ENCODE results near the gene MAB21L4.

The MAB21L4 gene

DNA sequence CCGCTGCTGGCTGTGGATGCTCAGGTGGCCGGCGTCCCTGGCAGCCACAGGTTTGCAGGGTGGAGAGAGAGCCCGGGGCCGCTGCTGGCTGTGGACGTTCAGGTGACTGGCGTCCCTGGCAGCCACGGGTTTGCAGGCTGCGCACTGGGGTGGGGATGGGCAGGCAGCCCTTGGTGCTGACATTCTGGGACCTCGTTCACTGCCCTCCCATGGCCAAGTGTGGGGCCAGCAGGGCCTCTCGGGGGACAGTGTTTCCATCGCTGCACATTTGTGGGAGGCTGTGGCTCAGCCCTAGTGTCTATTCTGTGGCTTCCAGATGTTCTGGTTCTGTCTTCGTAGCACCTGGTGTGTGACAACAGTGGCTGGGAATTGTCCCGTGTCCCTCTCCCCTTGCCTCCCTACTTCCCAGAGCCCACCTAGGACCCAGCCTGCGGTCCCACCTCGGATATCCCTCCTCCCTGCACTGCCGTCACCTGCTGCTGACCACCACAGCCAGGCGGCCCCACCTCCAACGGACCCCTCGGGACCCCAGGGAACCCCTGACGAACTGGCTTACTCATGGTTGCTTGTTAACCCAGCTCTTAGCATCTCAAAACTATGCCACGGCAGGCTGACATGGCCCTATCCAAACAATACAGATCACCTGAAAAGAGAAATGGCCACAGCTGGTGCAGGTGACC, 11.1 kb upstream of the MAB21L4 start:
- no peaks in the 10 kb centered on the region for H3K4me1 Mint-ChIP-seq
- no peaks in the 10 kb centered on the region for H3K36me3 Mint-ChIP-seq
- H3K27ac Mint-ChIP-seq, result no peak overlapping the region
- no peaks in the 10 kb centered on the region for H3K9me3 Mint-ChIP-seq
- H3K27me3 Mint-ChIP-seq, result peaks cover 12% of the 10 kb centered on the region
- CTCF ChIA-PET, result no interaction called here
- no peak overlapping the region for H3K4me3 Mint-ChIP-seq
- DNase-seq, result no peak

DNA sequence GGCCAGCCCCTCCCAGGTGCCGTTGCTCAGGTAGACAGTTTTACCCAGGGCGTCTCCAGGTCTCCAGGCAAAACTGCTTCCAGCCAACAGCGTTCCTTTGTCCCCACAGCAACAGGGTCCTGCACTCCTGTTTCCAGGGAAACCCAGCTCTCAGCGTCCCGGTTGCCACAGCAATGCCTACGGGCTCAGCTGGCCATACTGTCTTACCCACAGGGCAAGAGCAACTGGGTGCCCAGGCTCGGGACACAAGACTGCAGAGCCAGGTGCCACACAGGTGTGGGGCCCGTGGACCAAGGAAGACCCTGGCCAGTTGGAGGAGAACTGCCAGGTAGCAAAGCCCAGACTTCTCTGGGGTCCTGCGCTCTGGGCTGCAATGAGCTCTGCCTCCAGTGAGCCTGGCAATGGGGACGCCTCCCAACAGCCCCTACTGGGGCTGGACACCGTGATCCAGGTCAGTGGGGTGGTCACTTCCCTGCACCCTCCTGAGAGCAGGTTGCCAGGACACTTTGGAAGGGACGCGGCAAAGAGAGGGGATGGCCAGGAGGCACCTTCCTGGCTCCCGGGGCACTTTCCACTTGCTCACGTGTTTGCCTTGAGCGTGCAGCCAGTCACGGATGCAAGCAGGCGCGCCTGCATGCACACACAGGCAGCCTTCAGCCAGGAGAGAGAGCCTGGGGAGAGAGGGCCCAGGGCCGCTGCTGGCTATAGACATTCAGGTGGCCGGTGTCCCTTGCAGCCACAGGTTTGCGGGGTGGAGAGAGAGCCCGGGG, 10.4 kb upstream of the MAB21L4 start, which contains the start of gene CROCC2:
Gene CROCC2 (plus strand): TSS at position 196 of the 770 bp plus-strand sequence. CDS start 178 bp downstream, at position 374.
- Mint-ChIP-seq H3K9me3 (no peaks in the 10 kb centered on the region), H3K4me3 (no peak within 1 kb of the TSS), H3K36me3 (no peaks in the 10 kb centered on the region), H3K27me3 (peaks cover 5% of the 10 kb centered on the region), H3K4me1 (no peaks in the 10 kb centered on the region), H3K27ac (no peak within 1 kb of the TSS)
- CTCF ChIA-PET, result no interaction called here
- DNase-seq, result no peak

- no peaks in the 10 kb centered on the region for H3K36me3 Mint-ChIP-seq
- H3K27ac Mint-ChIP-seq, result no peak overlapping the region
- no peak for DNase-seq
- H3K4me1 Mint-ChIP-seq, result no peaks in the 10 kb centered on the region
- H3K27me3 Mint-ChIP-seq, result peaks cover 4% of the 10 kb centered on the region
- no peaks in the 10 kb centered on the region for H3K9me3 Mint-ChIP-seq
- no peak overlapping the region for H3K4me3 Mint-ChIP-seq
- CTCF ChIA-PET, result no interaction called here
These were observed 9.3 kb upstream of the MAB21L4 start for GRCh38 chr2:240905176-240905781.

DNA sequence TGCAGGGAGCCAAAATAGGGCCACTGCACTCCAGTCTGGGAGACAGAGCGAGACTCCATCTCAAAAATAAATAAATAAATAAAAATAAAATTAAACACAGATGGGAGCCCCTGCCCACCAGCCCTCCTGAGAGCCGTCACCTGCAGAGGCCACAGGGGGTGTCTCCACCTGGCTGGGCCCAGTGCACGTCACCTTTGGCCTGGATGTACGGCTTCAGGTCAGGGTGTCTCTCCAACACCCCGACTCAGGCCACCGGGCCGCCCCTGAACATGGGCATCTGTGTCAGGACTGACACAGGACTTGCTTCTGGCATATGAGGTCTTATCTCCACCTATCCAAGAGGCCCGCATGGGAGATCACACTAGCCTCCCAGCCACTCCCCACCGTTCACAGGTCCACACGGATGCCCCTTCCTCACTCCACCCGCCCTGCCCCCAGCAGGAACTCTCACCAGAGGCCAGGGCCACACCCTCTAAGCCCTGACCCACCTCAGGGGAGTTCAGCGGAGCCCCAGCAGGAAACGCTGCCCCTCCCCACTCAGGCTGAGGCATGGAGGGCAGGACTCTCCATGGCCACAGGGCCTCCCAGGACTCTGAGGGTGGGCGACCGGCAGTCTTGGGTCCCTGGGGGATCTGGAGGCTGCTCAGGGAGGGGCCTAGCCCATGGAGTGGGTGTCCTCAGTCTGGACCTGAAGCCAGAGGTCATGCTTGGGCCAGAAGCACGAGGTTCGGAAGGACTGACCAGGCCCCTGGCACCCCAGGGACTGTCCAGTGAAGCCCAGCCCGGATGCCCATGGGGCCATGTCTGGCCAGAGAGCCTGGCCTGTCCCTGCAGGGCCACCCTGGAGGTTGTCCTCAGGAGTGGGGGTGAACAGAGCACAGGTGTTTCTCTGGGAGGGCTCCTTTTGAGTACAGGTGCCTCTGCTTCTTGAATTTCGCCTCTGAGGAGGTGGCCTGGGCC, 8.5 kb upstream of the MAB21L4 start:
- no peaks in the 10 kb centered on the region for H3K36me3 Mint-ChIP-seq
- H3K4me1 Mint-ChIP-seq, result no peaks in the 10 kb centered on the region
- no peak overlapping the region for H3K27ac Mint-ChIP-seq
- DNase-seq, result no peak
- CTCF ChIA-PET, result no interaction called here
- H3K9me3 Mint-ChIP-seq, result no peaks in the 10 kb centered on the region
- no peak overlapping the region for H3K4me3 Mint-ChIP-seq
- H3K27me3 Mint-ChIP-seq, result peaks cover 2% of the 10 kb centered on the region

DNA sequence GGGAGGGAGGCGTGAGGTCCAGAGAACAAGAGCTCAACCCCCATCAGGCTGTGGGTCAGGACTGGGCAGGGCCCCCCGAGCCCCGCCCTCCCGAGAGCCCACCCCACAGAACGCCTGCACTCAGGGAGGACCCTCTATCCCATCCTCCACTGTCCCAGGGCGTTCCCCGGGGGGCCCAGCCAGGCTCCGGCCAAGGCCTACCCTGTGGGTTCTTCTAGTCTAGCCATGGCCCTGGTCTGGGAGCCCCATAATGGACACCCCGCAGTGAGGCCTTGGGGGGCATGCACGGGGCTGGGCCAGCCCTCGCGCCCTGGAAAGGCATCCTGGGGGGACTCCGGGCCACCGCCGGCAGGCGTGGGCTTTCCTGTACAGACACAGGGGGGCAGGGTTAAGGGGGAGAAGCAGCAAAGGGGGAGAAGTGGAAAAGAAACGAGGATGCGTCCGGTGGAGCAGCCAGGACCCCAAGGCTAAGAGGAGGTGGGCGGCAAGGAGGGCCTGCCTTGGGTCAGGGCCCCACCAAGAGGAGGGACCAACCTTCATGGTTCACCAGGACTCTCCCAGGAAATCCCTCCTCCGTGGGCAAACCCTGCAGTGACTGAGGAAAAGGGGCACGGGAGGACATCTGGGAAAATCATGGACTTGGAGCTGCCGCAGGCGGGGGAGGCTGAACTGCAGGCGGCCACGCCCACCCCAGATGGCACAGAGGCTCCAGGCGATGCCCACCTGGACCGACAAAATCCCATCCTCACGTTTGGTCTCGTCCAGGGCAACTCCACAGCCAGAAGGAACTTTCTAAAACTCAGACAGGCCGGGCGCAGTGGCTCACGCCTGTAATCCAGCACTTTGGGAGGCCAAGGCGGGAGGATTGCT, 7.5 kb upstream of the MAB21L4 start:
- Mint-ChIP-seq H3K4me1 (no peaks in the 10 kb centered on the region), H3K4me3 (no peak overlapping the region), H3K27me3 (peaks cover 8% of the 10 kb centered on the region), H3K36me3 (no peaks in the 10 kb centered on the region), H3K9me3 (no peaks in the 10 kb centered on the region), H3K27ac (no peak overlapping the region)
- DNase-seq, result no peak
- CTCF ChIA-PET, result no interaction called here

DNA sequence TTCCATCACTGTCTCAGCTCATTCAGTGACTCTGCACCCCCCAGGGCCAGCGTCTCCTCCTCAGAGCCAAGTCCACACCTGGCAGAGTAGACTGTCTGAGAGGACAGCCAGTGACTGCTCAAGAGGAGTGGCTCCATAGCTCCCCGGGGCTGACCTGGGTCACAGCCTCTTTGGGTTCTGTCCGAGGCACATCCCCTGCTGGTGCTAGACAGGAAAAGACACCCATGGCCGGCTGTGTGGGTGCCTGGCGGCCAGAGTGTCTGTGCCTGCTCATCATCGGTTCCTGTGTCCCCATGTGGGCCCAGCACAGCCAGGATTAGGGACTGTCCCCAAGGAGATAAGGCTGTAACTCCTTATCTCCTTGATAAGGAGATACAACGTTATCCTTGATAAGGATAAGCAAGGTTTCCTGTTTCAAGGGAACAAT, 6.7 kb upstream of the MAB21L4 start:
- peaks cover 8% of the 10 kb centered on the region for H3K27me3 Mint-ChIP-seq
- no peak for DNase-seq
- H3K4me3 Mint-ChIP-seq, result no peak overlapping the region
- CTCF ChIA-PET, result no interaction called here
- no peaks in the 10 kb centered on the region for H3K4me1 Mint-ChIP-seq
- H3K27ac Mint-ChIP-seq, result no peak overlapping the region
- H3K9me3 Mint-ChIP-seq, result no peaks in the 10 kb centered on the region
- no peaks in the 10 kb centered on the region for H3K36me3 Mint-ChIP-seq

GRCh38 chr2:240901986-240902614, 6.1 kb upstream of the MAB21L4 start:
- CTCF ChIA-PET, result no interaction called here
- Mint-ChIP-seq H3K4me1 (no peaks in the 10 kb centered on the region), H3K4me3 (no peak overlapping the region), H3K27me3 (peaks cover 8% of the 10 kb centered on the region), H3K9me3 (no peaks in the 10 kb centered on the region), H3K36me3 (no peaks in the 10 kb centered on the region), H3K27ac (no peak overlapping the region)
- no peak for DNase-seq

DNA sequence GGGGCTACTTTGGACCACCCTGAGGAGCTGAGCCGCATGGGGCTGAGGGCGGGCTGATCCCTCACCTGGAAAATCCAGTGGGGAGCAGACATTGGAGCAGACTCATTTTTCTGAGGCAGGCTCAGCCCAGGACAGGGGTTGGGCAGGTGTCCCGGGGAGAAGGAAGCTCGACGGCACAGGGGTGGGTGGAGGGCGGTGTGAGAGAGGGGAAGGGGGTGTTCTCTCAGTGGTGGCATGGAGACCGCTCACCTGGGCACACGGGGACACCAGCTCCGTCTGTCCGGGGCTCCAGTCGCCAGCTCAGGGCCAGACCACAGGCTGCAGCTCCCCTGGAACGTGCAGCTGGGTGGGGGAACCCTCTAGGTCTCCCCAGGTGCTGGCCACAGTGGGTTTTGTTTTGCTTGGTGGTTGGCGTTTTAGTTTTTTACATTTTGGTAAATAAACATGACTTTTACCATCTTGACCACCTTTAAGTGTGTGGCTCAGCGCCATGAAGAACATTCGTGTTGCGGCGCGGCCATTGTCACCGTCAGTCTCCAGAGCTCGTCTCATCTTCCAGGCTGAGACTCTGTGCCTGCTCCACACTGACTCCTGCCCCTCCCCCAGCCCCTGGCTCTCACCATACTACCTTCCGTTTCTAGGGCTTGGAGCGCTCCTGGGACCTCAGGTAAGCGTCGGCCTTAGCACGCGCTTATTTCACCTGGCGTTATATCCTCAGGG, 4.3 kb upstream of the MAB21L4 start:
- Mint-ChIP-seq H3K4me3 (no peak overlapping the region), H3K27ac (no peak overlapping the region), H3K4me1 (no peaks in the 10 kb centered on the region), H3K27me3 (peaks cover 8% of the 10 kb centered on the region), H3K9me3 (no peaks in the 10 kb centered on the region), H3K36me3 (no peaks in the 10 kb centered on the region)
- DNase-seq, result no peak
- CTCF ChIA-PET, result no interaction called here

DNA sequence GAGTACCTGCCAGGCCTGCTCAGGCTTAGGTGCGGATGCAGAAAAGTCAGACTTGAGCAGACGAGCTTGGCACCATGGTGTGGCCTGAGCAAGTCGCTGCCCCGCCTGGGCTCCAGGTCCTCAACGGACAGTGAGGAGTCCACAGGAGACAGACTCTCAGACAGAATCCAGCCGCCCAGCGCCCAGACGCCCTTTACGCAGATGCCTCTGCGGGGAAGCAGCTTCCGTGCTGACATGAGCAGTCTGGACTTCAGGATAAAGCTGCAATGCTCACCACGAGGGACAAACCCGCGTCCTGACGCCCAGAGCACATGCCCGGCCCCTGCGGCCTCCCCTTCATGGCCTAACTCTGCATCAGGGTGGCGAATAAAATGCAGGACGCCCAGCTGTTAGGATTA, 3.5 kb upstream of the MAB21L4 start:
- no peak for DNase-seq
- Mint-ChIP-seq H3K27ac (no peak overlapping the region), H3K36me3 (no peaks in the 10 kb centered on the region), H3K9me3 (no peaks in the 10 kb centered on the region), H3K27me3 (peaks cover 8% of the 10 kb centered on the region), H3K4me3 (no peak overlapping the region), H3K4me1 (no peaks in the 10 kb centered on the region)
- CTCF ChIA-PET, result no interaction called here

DNA sequence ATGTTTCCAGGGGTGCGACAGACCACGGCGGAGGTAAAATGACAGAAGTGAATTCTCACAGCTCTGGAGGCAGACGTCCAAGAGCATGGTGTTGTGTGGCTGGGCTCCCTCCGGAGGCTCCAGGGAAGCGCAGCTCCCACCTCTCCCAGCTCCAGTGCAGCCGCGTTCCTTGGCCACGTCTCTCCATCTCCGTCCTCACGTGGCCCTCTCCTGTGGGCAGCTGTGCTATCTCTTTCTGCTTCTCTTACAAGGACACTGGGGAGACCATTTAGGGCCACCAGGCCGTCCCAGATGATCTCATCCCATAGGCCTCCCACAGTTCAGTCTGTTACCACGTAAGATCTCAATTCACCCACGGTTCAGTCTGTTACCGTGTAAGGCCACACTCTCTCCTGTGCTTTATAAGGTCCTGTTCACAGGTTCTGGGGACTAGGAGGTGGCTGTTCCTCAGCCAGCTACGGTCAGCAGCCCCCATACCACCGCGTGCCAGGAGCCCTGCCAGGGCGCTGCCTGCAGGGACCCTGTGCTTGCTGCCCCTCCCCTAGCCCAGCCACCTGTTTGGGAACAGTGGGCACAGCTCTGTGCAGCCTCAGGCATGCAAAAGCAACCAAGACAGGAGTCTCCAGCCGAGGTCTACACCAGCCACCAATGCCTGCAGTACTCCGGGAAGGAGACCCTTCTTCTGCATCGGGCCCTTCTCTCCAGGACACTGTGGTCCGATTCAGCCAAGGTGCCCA, 2.9 kb upstream of the MAB21L4 start:
- CTCF ChIA-PET, result interaction anchor here (1.5 kb wide), 1 partner anchor 15 kb away, joined by 8 read pairs; no protein-coding TSS in a partner anchor
- Mint-ChIP-seq H3K9me3 (no peaks in the 10 kb centered on the region), H3K27ac (no peak overlapping the region), H3K4me3 (no peak overlapping the region), H3K27me3 (peaks cover 8% of the 10 kb centered on the region), H3K4me1 (no peaks in the 10 kb centered on the region), H3K36me3 (no peaks in the 10 kb centered on the region)
- no peak for DNase-seq

GRCh38 chr2:240898108-240898730, 2.3 kb upstream of the MAB21L4 start:
- Mint-ChIP-seq H3K27ac (no peak overlapping the region), H3K4me3 (no peak overlapping the region), H3K27me3 (peaks cover 8% of the 10 kb centered on the region), H3K4me1 (no peaks in the 10 kb centered on the region), H3K36me3 (no peaks in the 10 kb centered on the region), H3K9me3 (no peaks in the 10 kb centered on the region)
- CTCF ChIA-PET, result interaction anchor here (1.5 kb wide), 1 partner anchor 16 kb away, joined by 8 read pairs; no protein-coding TSS in a partner anchor
- no peak for DNase-seq

Measured in activated naive CD4-positive, alpha-beta T cell treated with anti-CD3 and anti-CD28 coated beads, Interleukin-2, amount 10 ng/mL, durations not matched to agents 7 days and 5 days (primary cell).